HG03342 (cell line): Measurements from ENCODE around the gene USH2A.

Source experiments
- ATAC-seq: cut with Tn5 transposase; IDR thresholded peaks from one replicate; pipeline ENCODE4 v1.9.1; 2021; ENCODE audit warnings: mild to moderate bottlenecking, moderate library complexity; ENCODE audit not compliant: unreplicated experiment

USH2A gene

GRCh38 chr1:215824245-215824644 is 599.0 kb downstream of the USH2A start:
- no peak for ATAC-seq

- ATAC-seq, result no peak
These were observed 604.1 kb downstream of the USH2A start for GRCh38 chr1:215819114-215819513.

- no peak for ATAC-seq
These were observed 615.3 kb downstream of the USH2A start for GRCh38 chr1:215807911-215808436.

GRCh38 chr1:215807218-215807617 is 616.0 kb downstream of the USH2A start:
- no peak for ATAC-seq

GRCh38 chr1:215797859-215798258 is 625.4 kb downstream of the USH2A start:
- no peak for ATAC-seq

- ATAC-seq, result no peak
These were observed 629.1 kb downstream of the USH2A start for GRCh38 chr1:215794156-215794555.

- no peak for ATAC-seq
These were observed 630.1 kb downstream of the USH2A start for GRCh38 chr1:215793180-215793579.

- ATAC-seq, result no peak
These were observed 630.8 kb downstream of the USH2A start for GRCh38 chr1:215792446-215792845.

GRCh38 chr1:215789981-215790380 is 633.3 kb downstream of the USH2A start:
- ATAC-seq, result no peak

- no peak for ATAC-seq
These were observed 636.3 kb downstream of the USH2A start for GRCh38 chr1:215786997-215787396.

- no peak for ATAC-seq
These were observed 642.6 kb downstream of the USH2A start for GRCh38 chr1:215780641-215781040.

GRCh38 chr1:215780139-215780538 is 643.1 kb downstream of the USH2A start:
- ATAC-seq, result no peak

- ATAC-seq, result no peak
These were observed 643.5 kb downstream of the USH2A start for GRCh38 chr1:215779729-215780128.

- no peak for ATAC-seq
These were observed 645.8 kb downstream of the USH2A start for GRCh38 chr1:215777370-215777925.

- ATAC-seq, result no peak
These were observed 646.9 kb downstream of the USH2A start for GRCh38 chr1:215776336-215776735.

GRCh38 chr1:215772151-215772550 is 651.1 kb downstream of the USH2A start:
- no peak for ATAC-seq

GRCh38 chr1:215768303-215768702 is 654.9 kb downstream of the USH2A start:
- no peak for ATAC-seq

- ATAC-seq, result no peak
These were observed 655.5 kb downstream of the USH2A start for GRCh38 chr1:215767761-215768160.

- no peak for ATAC-seq
These were observed 656.7 kb downstream of the USH2A start for GRCh38 chr1:215766521-215766920.

GRCh38 chr1:215765833-215766232 is 657.4 kb downstream of the USH2A start:
- no peak for ATAC-seq

- no peak for ATAC-seq
These were observed 661.8 kb downstream of the USH2A start for GRCh38 chr1:215761446-215761845.

GRCh38 chr1:215754112-215754511 is 669.1 kb downstream of the USH2A start:
- ATAC-seq, result no peak

GRCh38 chr1:215749414-215749813 is 673.8 kb downstream of the USH2A start:
- ATAC-seq, result no peak
